Stimulated activated CD4-positive, alpha-beta T cell treated with anti-CD3 and anti-CD28 coated beads, Interleukin-1b, Interleukin-23, amount 100 ng/mL, for 48 hours (primary cell): ENCODE data around the gene MLH1.
"Not testable (repeated sequence)": the region's sequence is repeated elsewhere in the genome, so short reads cannot be mapped to it uniquely, and the experiment has no call there.

Experiments
- DNase-seq: peaks from one replicate; pipeline ENCODE4 v3.0.0-alpha.2; 2020

The MLH1 gene

GRCh38 chr3:37040231-37040630, 46.9 kb downstream of the MLH1 start:
- no peak for DNase-seq

GRCh38 chr3:37041546-37042195, 48.4 kb downstream of the MLH1 start:
- no peak for DNase-seq

DNA sequence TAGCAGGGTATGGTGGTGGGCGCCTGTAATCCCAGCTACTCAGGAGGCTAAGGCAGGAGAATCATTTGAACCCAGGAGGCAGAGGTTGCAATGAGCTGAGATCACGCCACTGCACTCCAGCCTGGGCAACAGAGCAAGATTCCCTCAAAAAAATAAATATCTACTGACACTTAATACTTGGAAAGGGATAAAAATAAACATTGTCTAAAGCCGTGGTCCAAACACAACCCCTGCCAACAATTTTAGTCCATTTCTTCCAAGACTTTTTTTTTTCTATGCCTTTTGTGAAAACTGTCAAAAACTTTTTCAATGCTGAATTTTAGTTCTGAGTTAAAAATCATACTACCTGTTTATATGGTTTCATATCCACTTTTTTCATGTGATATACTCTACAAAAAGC, 49.4 kb downstream of the MLH1 start:
- not testable (repeated sequence) for DNase-seq

GRCh38 chr3:37050282-37050681, 57.0 kb downstream of the MLH1 start:
- no peak for DNase-seq

GRCh38 chr3:37052860-37053259, 59.5 kb downstream of the MLH1 start:
- no peak for DNase-seq

- DNase-seq, result no peak
Observed at GRCh38 chr3:37053337-37053736, 60.0 kb downstream of the MLH1 start.

GRCh38 chr3:37053753-37054152, 60.4 kb downstream of the MLH1 start:
- DNase-seq, result no peak

- DNase-seq, result no peak
Observed at GRCh38 chr3:37054370-37054769, 61.1 kb downstream of the MLH1 start.

- DNase-seq, result not testable (repeated sequence)
Observed at GRCh38 chr3:37055077-37055476, 61.8 kb downstream of the MLH1 start.

DNA sequence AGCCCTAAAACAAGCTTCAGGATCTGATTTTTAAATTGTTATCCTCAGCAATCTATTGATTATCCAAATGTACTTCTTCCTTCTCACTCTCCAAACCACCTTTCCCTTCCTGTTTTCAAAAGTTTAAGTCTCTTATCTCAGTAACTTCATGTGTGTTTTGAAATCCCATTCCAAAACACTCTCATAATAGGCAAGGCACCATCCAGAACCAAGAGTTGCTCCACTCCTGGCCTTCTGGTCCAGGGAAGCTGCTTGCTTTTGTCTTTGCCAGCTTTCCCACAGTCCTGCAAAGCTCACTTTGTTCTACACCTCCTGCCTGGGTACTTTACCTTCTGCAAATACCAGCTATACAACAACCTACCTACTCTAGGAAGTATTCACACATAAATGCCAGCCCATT, 63.5 kb downstream of the MLH1 start:
- DNase-seq, result no peak

GRCh38 chr3:37058117-37058516, 64.8 kb downstream of the MLH1 start:
- no peak for DNase-seq

DNA sequence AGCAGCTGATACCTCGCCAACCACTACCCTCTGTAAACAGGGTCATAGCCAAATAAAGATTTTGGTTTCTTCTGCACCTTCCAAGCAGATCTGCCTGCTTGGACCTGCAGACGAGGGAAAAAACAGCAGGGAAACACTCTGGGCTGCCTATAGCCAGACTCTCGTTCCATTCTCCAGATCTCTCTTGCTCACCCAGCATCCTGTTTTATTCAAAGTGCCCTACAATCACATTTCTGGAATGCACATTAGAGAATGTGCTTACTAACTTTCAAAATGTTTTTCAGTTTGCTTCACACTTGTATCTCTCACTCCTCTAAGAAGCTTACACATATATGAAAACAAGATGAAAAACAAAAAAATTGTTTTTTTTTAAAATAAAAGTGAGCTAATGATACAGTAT, 71.4 kb downstream of the MLH1 start:
- no peak for DNase-seq

GRCh38 chr3:37067577-37067976, 74.3 kb downstream of the MLH1 start:
- no peak for DNase-seq

DNA sequence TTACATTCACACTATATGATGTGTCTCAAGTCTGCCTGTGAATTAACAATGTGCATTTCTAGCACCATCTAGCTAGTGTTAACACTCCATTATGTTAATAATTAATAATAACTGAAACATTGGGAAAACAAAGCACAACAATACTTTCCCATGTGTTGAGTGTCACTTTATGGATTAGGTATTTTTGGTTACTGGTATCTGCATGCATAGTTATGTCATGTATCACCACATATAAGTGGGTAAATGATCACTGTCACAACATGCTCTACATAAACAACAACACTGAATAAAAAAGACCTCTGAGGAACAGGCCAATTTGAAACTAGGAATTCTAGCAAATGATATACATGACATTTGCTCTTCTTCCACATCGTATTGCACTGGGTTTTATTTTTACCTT, 74.7 kb downstream of the MLH1 start:
- no peak for DNase-seq

DNA sequence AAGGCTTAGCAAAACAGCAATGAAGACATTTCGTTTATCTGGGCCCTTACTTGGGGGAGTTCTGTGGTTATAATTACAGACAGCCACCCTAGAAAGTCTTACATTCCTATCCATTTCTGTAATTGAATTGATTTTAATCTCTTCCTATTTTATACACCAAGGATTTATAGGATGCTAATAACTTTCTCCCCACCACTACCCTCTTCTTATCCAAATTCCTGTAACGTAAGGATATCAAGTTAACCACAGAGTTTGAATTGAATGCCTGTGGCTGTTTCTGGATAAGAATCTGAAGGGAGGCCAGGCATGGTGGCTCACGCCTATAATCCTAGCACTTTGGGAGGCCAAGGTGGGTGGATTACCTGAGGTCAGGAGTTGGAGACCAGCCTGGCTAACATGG, 78.6 kb downstream of the MLH1 start:
- DNase-seq, result no peak

- no peak for DNase-seq
Observed at GRCh38 chr3:37072892-37073291, 79.6 kb downstream of the MLH1 start.

DNA sequence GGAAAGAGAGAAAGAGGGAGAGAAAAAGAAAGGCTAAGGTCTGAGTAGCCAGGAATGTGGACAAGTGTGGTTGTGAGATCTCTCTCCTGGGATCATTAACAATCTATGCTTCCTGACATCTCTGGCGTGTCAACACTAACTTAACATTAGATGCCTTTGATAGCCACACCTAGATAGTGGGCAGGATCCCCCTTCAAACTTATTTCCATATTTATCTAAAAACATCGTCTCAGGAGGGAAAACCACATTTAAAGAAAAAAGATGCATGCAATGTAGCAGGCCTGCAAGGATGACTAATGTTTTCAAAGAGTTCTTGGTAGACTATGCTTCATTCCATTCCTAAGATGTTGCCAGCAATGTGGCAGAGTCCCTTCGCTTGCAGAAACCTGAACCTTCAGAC, 80.9 kb downstream of the MLH1 start:
- DNase-seq, result no peak

GRCh38 chr3:37075955-37076354, 82.6 kb downstream of the MLH1 start:
- no peak for DNase-seq

DNA sequence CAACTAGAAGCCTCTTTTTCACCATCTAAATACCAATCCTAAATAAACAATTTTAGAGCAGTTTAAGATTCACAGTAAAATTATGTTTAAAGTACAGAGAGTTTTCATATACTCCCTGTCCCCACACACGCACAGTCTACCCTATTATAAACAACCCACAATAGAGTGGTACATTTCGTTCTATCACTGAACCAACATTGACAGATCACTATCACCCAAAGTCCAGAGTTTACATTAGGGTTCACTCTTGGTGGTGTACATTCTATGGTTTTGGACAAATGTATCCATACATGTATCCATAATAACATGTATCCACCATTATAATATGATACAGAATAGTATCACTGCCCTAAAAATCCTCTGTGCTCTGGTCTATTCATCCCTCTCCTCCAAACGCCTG, 89.0 kb downstream of the MLH1 start:
- no peak for DNase-seq

DNA sequence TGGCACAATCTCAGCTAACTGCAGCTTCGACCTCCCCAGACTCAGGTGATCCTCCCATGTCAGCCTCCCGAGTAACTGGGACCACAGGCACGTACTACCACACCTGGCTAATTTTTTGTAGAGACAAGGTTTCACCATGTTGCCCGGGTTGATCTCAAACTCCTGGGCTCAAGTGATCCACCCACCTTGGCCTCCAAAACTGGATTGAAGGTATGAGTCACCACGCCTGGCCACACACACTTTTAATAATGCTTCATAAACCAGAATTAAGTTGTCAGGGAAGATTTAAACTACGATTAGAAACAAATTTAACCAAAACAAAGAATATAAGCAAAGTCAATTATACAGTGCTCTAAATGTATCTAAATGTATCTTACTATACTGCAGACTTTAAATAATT, 93.6 kb downstream of the MLH1 start:
- no peak for DNase-seq

- DNase-seq, result no peak
Observed at GRCh38 chr3:37087870-37088269, 94.6 kb downstream of the MLH1 start.

DNA sequence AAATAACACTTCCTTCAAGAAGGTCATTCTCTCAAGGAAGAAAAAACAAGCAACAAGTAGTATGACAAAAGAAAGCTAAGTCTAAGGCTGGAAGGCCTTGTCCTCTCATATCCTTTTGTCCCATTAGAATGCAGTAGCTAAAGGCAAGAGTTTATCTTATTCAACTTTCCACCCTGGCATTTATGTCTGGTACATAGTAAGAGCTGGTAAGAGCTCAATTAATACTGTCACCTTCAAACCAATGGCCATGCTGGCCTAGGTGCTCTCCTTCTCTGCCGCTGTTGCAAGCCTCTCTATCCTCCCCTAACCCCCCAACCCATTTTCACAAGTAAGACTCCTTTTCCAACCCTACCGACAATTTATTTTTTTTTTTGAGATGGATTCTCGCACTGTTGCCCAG, 99.2 kb downstream of the MLH1 start:
- no peak for DNase-seq

GRCh38 chr3:37093481-37093880, 100.2 kb downstream of the MLH1 start:
- no peak for DNase-seq

GRCh38 chr3:37094636-37095035, 101.3 kb downstream of the MLH1 start:
- no peak for DNase-seq

- DNase-seq, result no peak
Observed at GRCh38 chr3:37096288-37096687, 103.0 kb downstream of the MLH1 start.

- no peak for DNase-seq
Observed at GRCh38 chr3:37096975-37097374, 103.7 kb downstream of the MLH1 start.
